ES-I3 (cell line): Measurements from ENCODE around the gene MSGN1.
"Not testable (repeated sequence)": the region's sequence is repeated elsewhere in the genome, so short reads cannot be mapped to it uniquely, and the experiment has no call there.

Experiments
- H3K36me3 ChIP-seq: 2 replicates; pipeline ENCODE4 v1.6.1; 2013; ENCODE audit warnings: mild to moderate bottlenecking, low read length, control low read depth, moderate library complexity; ENCODE audit not compliant: insufficient read depth
- H3K4me1 ChIP-seq: 2 replicates; pipeline ENCODE4 v1.6.1; 2013; ENCODE audit warnings: mild to moderate bottlenecking, control low read depth, low read length; ENCODE audit not compliant: insufficient read depth
- H3K9ac ChIP-seq: 2 replicates; pipeline ENCODE4 v1.6.1; 2013; ENCODE audit warnings: low read depth, mild to moderate bottlenecking, low read length, moderate library complexity
- H3K9me3 ChIP-seq: 2 replicates; pipeline ENCODE4 v1.6.1; 2013; ENCODE audit warnings: mild to moderate bottlenecking, low read length, moderate library complexity; ENCODE audit not compliant: control insufficient read depth, insufficient read depth

Gene MSGN1

DNA sequence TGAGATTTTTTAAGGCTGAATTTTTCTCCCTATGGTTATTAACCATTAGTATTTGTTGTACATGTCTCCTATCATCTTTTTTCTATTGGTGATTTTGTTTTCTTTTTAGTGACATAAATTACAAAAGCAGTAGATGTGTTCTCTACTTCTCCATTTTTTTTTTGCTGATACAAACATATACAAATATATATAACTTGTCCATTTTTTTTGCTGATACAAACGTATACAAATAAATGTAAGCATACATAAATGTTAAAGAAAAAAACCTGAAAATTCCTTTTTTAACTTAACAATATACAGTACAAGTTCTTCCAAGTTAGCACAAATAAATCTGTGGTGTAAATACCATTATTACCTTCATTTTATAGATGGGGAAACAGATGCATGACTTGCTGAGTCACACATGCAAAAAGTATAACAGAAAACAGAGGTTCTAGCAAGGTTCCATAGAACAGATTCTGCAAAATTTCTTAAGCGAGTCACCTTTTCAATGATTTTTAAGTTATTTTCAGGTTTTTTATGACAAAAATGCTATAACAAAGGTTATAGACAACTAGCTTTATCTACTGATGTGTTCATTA lies 2.1 kb downstream of the MSGN1 start:
- H3K36me3 ChIP-seq, result no peaks in the 10 kb centered on the region
- no peaks in the 10 kb centered on the region for H3K9me3 ChIP-seq
- peaks cover 23% of the 10 kb centered on the region for H3K4me1 ChIP-seq
- no peak overlapping the region for H3K9ac ChIP-seq

DNA sequence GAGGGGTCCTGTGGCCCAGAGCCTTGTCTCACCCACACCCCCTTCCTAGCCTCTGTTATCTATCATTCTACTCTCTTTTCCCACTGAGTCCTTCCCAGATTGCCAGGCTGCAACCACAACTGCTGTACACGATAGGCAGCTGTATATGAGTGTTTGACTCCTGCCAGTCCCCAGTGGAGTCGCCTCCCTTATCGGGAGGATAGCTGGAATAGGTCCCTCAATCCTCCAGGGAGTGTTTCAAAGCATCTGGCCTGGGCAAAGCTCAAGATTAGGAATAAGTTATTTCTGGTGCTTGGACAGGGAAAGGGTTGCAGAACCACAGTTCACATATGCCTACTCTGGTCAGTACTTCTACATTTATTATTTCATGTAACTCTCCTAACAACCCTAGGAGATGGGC lies 4.8 kb downstream of the MSGN1 start:
- no peaks in the 10 kb centered on the region for H3K36me3 ChIP-seq
- H3K4me1 ChIP-seq, result peaks cover 9% of the 10 kb centered on the region
- no peaks in the 10 kb centered on the region for H3K9me3 ChIP-seq
- no peak overlapping the region for H3K9ac ChIP-seq

DNA sequence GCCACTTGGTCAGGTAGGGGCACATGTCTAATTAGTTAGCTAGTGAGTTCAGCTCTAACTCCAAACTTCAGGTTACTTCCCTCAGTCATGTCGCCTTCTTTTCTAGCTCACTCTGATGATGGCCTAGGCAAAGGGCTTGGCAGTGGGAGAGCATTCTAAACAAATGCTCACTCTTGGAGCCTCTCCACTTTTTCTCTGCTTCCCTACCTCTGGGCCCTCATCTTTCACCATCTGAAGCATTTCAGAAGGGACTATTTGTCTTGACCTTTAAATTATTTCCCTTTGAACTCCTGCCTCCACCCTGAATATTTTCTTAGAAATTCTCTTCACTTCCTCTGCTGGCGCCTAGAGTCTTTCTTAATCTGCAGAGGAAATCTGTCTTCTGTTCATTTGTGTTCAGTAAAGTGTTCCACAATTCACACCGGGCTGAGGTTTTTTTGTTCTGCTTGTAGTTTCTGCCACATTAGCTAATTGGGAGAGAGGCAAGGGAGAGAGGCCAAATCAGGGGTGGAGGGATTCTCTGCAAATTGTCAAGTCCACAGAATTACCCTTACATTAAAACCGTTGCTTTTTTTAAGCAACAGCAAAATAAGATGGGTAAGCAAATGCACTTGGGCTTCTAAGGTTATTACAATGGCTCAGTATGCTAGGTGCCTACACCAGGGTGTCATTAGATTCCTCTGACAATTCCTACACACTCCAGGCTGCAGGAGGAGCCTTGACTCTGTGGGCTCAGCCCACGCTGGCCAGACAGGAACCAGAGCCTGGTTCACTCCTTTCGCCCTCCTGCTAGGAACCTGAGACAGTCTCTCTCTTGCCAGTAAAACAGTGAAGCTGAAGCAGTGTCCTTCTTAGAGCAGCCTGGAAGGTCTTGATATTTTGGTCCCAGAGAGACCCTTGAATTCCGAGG lies 5.5 kb downstream of the MSGN1 start:
- Histone ChIP-seq H3K4me1 (peaks cover 5% of the 10 kb centered on the region), H3K36me3 (no peaks in the 10 kb centered on the region), H3K9ac (no peak overlapping the region), H3K9me3 (no peaks in the 10 kb centered on the region)

- H3K4me1 ChIP-seq, result peaks cover 5% of the 10 kb centered on the region
- H3K9ac ChIP-seq, result no peak overlapping the region
- no peaks in the 10 kb centered on the region for H3K36me3 ChIP-seq
- no peaks in the 10 kb centered on the region for H3K9me3 ChIP-seq
These were observed 6.3 kb downstream of the MSGN1 start for GRCh38 chr2:17822445-17823117.

DNA sequence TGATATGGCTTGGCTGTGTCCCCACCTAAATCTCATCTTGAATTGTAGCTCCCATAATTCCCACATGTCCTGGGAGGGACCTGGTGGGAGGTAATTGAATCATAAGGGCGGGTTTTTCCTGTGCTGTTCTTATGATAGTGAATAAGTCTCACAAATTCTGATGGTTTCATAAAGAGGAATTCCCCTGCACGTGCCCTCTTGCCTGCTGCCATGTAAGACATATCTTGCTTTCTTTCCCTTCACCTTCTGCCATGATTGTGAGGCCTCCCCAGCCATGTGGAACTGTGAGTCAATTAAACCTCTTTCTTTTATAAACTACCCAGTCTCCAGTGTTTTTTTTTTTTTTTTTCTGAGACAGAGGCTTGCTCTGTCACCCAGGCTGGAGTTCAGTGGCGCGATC lies 7.4 kb downstream of the MSGN1 start:
- not testable (repeated sequence) for H3K9ac ChIP-seq, H3K36me3 ChIP-seq, H3K4me1 ChIP-seq, H3K9me3 ChIP-seq

DNA sequence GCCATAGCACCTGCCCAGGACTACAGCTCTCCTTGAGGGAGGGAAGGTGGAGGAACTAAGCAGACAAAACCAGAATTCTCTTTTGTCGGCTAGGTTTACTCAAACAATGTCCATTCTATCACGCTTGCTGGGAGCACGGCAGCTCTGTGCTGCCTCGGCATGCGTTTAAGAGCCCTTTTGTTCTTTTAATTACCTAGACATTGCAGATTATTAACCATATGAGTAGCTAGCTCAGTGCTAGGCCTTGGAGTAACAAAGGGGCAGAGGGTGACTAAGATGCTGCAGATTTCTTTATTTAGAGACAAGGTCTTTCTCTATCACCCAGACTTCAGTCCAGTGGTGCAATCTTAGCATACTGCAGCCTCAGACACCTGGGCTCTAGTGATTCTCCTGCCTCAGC lies 11.1 kb downstream of the MSGN1 start:
- H3K36me3 ChIP-seq, result no peaks in the 10 kb centered on the region
- H3K9ac ChIP-seq, result no peak overlapping the region
- 0 out of 2 replicates have a peak, but pooled peaks cover 2% of the 10 kb centered on the region for H3K9me3 ChIP-seq
- peaks cover 2% of the 10 kb centered on the region for H3K4me1 ChIP-seq

DNA sequence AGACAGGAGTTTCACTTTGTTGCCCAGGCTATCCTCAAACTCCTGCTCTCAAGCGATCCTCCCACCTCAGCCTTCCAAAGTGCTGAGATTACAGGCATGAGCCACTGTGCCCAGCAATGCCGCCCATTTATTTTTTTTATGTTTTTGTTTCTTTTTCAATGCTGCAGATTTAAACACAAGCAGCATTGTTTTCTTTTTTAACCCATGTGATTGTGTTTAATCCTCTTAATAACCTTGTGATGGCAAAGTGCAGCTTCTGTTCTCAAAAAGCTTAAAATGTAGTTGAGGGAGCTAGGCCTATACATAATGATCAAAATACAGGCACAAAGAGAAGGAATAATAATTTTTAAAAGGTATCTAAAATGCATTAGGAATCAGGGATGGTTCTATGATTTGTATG lies 11.5 kb downstream of the MSGN1 start:
- H3K4me1 ChIP-seq, result no peaks in the 10 kb centered on the region
- H3K9me3 ChIP-seq, result 0 out of 2 replicates have a peak, but pooled peaks cover 2% of the 10 kb centered on the region
- no peaks in the 10 kb centered on the region for H3K36me3 ChIP-seq
- no peak overlapping the region for H3K9ac ChIP-seq

GRCh38 chr2:17830053-17831034 lies 14.1 kb downstream of the MSGN1 start:
- Histone ChIP-seq H3K9ac (peak overlapping the region; percentile 17; the same call in 1 of the 2 replicates), H3K9me3 (0 out of 2 replicates have a peak, but pooled peaks cover 2% of the 10 kb centered on the region), H3K4me1 (no peaks in the 10 kb centered on the region), H3K36me3 (no peaks in the 10 kb centered on the region)

GRCh38 chr2:17835516-17835915 lies 19.3 kb downstream of the MSGN1 start:
- no peak overlapping the region for H3K9ac ChIP-seq
- H3K4me1 ChIP-seq, result no peaks in the 10 kb centered on the region
- H3K36me3 ChIP-seq, result no peaks in the 10 kb centered on the region
- no peaks in the 10 kb centered on the region for H3K9me3 ChIP-seq

DNA sequence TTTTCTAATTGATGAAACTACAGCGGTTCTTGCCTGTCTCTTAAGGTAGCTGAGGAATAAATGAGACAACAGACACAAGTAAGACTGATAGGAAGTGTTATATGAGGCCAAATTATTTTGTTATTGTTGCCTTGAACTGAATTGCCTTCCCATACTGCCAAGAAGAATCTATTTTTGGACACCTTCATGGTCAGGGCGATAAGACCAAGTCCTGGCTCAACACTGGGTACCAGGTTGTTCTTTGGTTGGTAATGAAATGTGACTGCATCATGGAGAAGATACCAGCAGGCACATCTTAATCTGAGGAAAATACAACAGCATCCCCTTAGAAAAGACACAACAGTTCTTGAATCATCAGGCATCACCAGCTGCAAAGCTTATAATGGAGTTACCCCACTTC lies 23.7 kb downstream of the MSGN1 start:
- no peaks in the 10 kb centered on the region for H3K9me3 ChIP-seq
- no peaks in the 10 kb centered on the region for H3K36me3 ChIP-seq
- H3K4me1 ChIP-seq, result no peaks in the 10 kb centered on the region

DNA sequence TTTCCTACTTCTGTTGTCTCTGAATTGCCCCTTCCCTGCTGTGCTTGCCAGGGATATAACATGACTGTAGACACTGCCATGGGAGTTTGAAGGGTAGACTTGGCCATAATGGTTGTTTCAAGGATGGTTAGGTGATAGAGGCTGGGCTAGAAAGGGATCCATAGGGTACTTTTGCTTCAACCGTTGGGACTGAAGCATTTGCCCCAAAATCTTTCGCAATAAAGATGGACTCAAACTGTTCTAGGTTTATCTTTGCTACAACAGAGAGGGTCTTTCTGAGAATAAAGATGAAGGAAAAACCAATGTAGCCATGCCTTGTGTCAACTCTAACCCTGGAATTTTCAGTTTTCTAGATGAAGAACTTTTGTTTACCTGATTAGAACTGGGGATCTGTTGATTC lies 27.2 kb downstream of the MSGN1 start:
- Histone ChIP-seq H3K4me1 (no peaks in the 10 kb centered on the region), H3K9ac (no peak overlapping the region), H3K9me3 (no peaks in the 10 kb centered on the region), H3K36me3 (no peaks in the 10 kb centered on the region)

More for the DNA sequence above, 23.7 kb downstream of the MSGN1 start:
- no peak overlapping the region for H3K9ac ChIP-seq

- Histone ChIP-seq H3K4me1 (no peaks in the 10 kb centered on the region), H3K36me3 (no peaks in the 10 kb centered on the region), H3K9ac (no peak overlapping the region), H3K9me3 (no peaks in the 10 kb centered on the region)
These were observed 29.5 kb downstream of the MSGN1 start for GRCh38 chr2:17845806-17846205.

DNA sequence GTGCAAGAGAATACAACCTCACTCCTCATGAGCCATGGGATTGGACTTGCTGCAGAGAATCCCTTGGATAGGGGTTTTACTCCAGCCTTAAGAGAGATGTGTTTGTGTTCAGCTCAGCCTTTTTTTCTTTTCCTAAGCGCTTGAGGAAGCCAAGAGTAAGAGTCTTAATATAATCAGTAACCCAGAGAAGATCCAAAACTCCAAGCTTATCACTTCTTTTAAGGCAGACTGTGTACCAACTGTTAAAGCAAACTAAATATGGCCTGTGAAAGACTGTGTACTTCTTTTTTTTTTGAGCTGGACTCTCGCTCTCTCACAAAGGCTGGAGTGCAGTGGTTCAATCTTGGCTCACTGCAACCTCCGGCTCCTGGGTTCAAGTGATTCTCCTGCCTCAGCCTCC lies 30.4 kb downstream of the MSGN1 start:
- Histone ChIP-seq H3K9ac (no peak overlapping the region), H3K36me3 (no peaks in the 10 kb centered on the region), H3K9me3 (no peaks in the 10 kb centered on the region), H3K4me1 (no peaks in the 10 kb centered on the region)

DNA sequence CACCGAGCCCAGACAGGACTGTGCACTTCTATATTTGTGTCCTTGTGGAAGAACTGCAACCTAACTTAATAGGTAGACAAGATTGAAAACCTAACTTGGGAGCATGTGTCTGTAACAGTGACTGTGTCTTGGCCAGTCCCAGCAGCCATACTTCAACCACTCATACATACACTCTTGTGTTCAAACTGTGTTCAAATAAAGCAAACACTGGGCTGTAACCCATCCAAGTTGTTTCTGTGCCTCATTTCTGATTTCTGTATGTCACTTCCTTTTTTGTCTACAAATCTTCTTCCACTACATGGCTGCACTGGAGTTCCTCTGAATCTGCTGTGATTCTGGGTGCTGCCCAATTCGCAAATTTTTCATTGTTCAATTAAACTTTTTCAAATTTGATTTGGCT lies 31.0 kb downstream of the MSGN1 start:
- Histone ChIP-seq H3K9me3 (no peaks in the 10 kb centered on the region), H3K4me1 (no peaks in the 10 kb centered on the region), H3K9ac (no peak overlapping the region), H3K36me3 (no peaks in the 10 kb centered on the region)
